Panc1 (cell line): ENCODE data around the gene RASEF.

Experiments
- CTCF ChIP-seq: fragments of 450-650 bp; IDR thresholded peaks from 2 replicates; pipeline ENCODE4 v1.5.1; 2017; ENCODE audit warnings: mild to moderate bottlenecking
- POLR2AphosphoS5 ChIP-seq: IDR thresholded peaks from 2 replicates; pipeline ENCODE4 v1.6.1; 2012; ENCODE audit warnings: mild to moderate bottlenecking, low read depth, low read length, moderate library complexity
- REST ChIP-seq, 2 experiments: IDR thresholded peaks; 2 replicates each; pipeline ENCODE4 v1.6.1; 2011 to 2012; ENCODE audit warnings: low read depth in 2 of 2, control low read depth in 1 of 2, low read length in 1 of 2, mild to moderate bottlenecking in 1 of 2, moderate library complexity in 1 of 2; ENCODE audit not compliant: insufficient read depth in 1 of 2
- SIN3A ChIP-seq: IDR thresholded peaks from 2 replicates; pipeline ENCODE4 v1.6.1; 2012; ENCODE audit warnings: low read depth, mild to moderate bottlenecking, low read length, moderate library complexity, borderline replicate concordance; ENCODE audit not compliant: insufficient read depth
- TCF7L2 ChIP-seq: IDR thresholded peaks from 2 replicates; pipeline ENCODE4 v1.6.1; 2011; ENCODE audit warnings: mild to moderate bottlenecking, low read depth, low read length, inconsistent platforms

DNA sequence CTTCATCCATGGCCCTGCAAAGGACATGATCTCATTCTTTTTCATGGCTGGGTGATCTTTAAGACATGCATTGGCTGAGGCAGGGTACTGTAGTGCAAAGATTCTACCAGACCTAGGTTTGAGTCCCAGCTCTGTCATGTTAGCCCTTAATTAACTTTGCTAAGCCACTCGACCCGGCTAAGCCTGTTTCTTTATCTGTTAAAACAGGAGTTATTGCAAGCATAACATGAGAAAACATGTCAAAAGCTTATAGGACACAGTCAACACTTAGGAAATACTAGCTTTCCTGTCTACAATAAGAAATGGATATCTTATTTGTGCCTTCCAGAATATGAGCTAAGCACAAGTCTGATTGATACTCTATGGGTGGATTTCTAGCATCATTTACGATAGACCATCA lies 92.6 kb downstream of the RASEF start:
- no peak for TF ChIP-seq CTCF
- TF ChIP-seq TCF7L2: no peak
- TF ChIP-seq POLR2AphosphoS5: no peak
- no peak for TF ChIP-seq REST (IDR thresholded peaks at IDR 0.05; ENCODE audit: insufficient read depth in 1 of 2, low read depth in 2 of 2, low read length in 1 of 2)
- no peak for TF ChIP-seq SIN3A
